ENCODE results near the gene KHK. TPM values are rescaled to one million over a fixed set of nuclear protein-coding genes. Genes with fewer than 3 reads are reported as not detected.

KHK gene
- polyA plus RNA-seq, 4 donors, result 6.0 to 52.3 (median 36.3) TPM

GRCh38 chr2:27149570-27150405 lies 63.2 kb downstream of the KHK start:
- no peak for DNase-seq (ENCODE audit: low read depth in 4 of 4, low spot score in 3 of 4)

Other genes with a start within 250 kb of the KHK start
- 1 to 10 TPM; 2.3 to 8.5 (median 5.5) TPM for gene DPYSL5, start 238.6 kb upstream of the KHK start, polyA plus RNA-seq (ENCODE audit: insufficient read length in 4 of 4)
- gene MAPRE3, start 116.1 kb upstream of the KHK start, polyA plus RNA-seq (ENCODE audit: insufficient read length in 4 of 4), result 10 to 100 TPM; 10.2 to 17.8 (median 13.1) TPM
- 10 to 100 TPM; 56.9 to 90.7 (median 71.4) TPM for gene TMEM214, start 53.8 kb upstream of the KHK start, polyA plus RNA-seq (ENCODE audit: insufficient read length in 4 of 4)
- gene AGBL5, start 35.1 kb upstream of the KHK start, polyA plus RNA-seq (ENCODE audit: insufficient read length in 4 of 4), result 10 to 100 TPM; 30.8 to 66.8 (median 61.1) TPM
- 100 to 1,000 TPM; 212 to 268 (median 247) TPM for gene OST4, start 15.1 kb upstream of the KHK start, polyA plus RNA-seq (ENCODE audit: insufficient read length in 4 of 4)
- 100 to 1,000 TPM in 2 of 4 donors, 10 to 100 TPM in 2; 67.1 to 206 (median 91.1) TPM for gene EMILIN1, start 8.2 kb upstream of the KHK start, polyA plus RNA-seq (ENCODE audit: insufficient read length in 4 of 4)
- gene CGREF1, start 32.4 kb downstream of the KHK start, polyA plus RNA-seq (ENCODE audit: insufficient read length in 4 of 4), result 10 to 100 TPM in 1 of 4 donors, 1 to 10 TPM in 3; 4.4 to 10.5 (median 5.8) TPM
- 1 to 10 TPM in 2 of 4 donors, under 1 TPM in 2; 0.46 to 1.5 (median 0.95) TPM for gene ABHD1, start 37.0 kb downstream of the KHK start, polyA plus RNA-seq (ENCODE audit: insufficient read length in 4 of 4)
- 10 to 100 TPM; 44.2 to 58.7 (median 47.3) TPM for gene PREB, start 47.9 kb downstream of the KHK start, polyA plus RNA-seq (ENCODE audit: insufficient read length in 4 of 4)
- gene PRR30, start 52.6 kb downstream of the KHK start, polyA plus RNA-seq (ENCODE audit: insufficient read length in 4 of 4), result not detected
- 1 to 10 TPM in 1 of 4 donors, under 1 TPM in 3; 0.59 to 3.2 (median 0.75) TPM for gene TCF23, start 62.2 kb downstream of the KHK start, polyA plus RNA-seq (ENCODE audit: insufficient read length in 4 of 4)
- 100 to 1,000 TPM; 142 to 162 (median 153) TPM for gene ATRAID, start 125.3 kb downstream of the KHK start, polyA plus RNA-seq (ENCODE audit: insufficient read length in 4 of 4)
- 10 to 100 TPM; 19.9 to 48.4 (median 35.2) TPM for gene SLC5A6, start 125.5 kb downstream of the KHK start, polyA plus RNA-seq (ENCODE audit: insufficient read length in 4 of 4)
- 10 to 100 TPM; 33.7 to 61.4 (median 43.1) TPM for gene CAD, start 130.6 kb downstream of the KHK start, polyA plus RNA-seq (ENCODE audit: insufficient read length in 4 of 4)
- gene SLC30A3, start 176.3 kb downstream of the KHK start, polyA plus RNA-seq (ENCODE audit: insufficient read length in 4 of 4), result 1 to 10 TPM in 3 of 4 donors, under 1 TPM in 1; 0.98 to 8.7 (median 5.3) TPM
- gene DNAJC5G, start 188.7 kb downstream of the KHK start, polyA plus RNA-seq (ENCODE audit: insufficient read length in 4 of 4), result 1 to 10 TPM in 1 of 4 donors, under 1 TPM in 3; 0.18 to 1.7 (median 0.46) TPM
- gene TRIM54, start 195.7 kb downstream of the KHK start, polyA plus RNA-seq (ENCODE audit: insufficient read length in 4 of 4), result 1 to 10 TPM in 3 of 4 donors, under 1 TPM in 1; 0.07 to 6.4 (median 3.9) TPM
- 1 to 10 TPM in 2 of 4 donors, under 1 TPM in 2; 0.53 to 1.3 (median 0.88) TPM for gene UCN, start 221.7 kb downstream of the KHK start, polyA plus RNA-seq (ENCODE audit: insufficient read length in 4 of 4)
- gene MPV17, start 236.3 kb downstream of the KHK start, polyA plus RNA-seq (ENCODE audit: insufficient read length in 4 of 4), result 10 to 100 TPM; 72.0 to 89.4 (median 81.4) TPM